ENCODE results near the gene MAPK10.

DNA sequence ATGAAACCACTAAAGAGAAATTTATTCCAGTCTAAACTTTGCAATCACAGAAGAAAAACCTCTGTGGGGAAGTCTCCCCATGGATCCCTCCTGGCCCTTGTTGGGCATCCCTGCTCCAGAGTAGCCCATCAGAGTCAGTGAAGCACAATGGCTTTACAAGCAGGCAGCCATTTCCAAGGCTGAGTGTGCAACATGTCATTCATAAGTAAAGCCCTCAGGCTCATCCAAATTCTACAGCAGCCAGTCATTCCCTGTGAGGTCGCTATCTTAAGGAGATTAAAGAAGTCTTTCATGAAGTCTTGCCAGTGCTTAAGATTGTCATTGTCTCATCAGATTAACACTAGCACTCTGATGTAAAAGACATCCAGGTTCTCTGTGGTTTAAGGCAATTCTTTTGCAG, 17.0 kb upstream of the MAPK10 start:
- TF ChIP-seq, protein P1, sequence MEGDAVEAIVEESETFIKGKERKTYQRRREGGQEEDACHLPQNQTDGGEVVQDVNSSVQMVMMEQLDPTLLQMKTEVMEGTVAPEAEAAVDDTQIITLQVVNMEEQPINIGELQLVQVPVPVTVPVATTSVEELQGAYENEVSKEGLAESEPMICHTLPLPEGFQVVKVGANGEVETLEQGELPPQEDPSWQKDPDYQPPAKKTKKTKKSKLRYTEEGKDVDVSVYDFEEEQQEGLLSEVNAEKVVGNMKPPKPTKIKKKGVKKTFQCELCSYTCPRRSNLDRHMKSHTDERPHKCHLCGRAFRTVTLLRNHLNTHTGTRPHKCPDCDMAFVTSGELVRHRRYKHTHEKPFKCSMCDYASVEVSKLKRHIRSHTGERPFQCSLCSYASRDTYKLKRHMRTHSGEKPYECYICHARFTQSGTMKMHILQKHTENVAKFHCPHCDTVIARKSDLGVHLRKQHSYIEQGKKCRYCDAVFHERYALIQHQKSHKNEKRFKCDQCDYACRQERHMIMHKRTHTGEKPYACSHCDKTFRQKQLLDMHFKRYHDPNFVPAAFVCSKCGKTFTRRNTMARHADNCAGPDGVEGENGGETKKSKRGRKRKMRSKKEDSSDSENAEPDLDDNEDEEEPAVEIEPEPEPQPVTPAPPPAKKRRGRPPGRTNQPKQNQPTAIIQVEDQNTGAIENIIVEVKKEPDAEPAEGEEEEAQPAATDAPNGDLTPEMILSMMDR (IDR thresholded peaks at IDR 0.05) = no peak
- TF ChIP-seq, protein P2, sequence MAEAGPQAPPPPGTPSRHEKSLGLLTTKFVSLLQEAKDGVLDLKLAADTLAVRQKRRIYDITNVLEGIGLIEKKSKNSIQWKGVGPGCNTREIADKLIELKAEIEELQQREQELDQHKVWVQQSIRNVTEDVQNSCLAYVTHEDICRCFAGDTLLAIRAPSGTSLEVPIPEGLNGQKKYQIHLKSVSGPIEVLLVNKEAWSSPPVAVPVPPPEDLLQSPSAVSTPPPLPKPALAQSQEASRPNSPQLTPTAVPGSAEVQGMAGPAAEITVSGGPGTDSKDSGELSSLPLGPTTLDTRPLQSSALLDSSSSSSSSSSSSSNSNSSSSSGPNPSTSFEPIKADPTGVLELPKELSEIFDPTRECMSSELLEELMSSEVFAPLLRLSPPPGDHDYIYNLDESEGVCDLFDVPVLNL (CRISPR knock-in tag; IDR thresholded peaks at IDR 0.05; ENCODE audit: borderline replicate concordance, low read depth) = no peak
- TF ChIP-seq, protein P3, sequence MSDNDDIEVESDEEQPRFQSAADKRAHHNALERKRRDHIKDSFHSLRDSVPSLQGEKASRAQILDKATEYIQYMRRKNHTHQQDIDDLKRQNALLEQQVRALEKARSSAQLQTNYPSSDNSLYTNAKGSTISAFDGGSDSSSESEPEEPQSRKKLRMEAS (CRISPR knock-in tag; IDR thresholded peaks at IDR 0.05) = no peak
- no peak for TF ChIP-seq FOXJ3 (CRISPR knock-in tag; IDR thresholded peaks at IDR 0.05; ENCODE audit: borderline replicate concordance)

Data from WTC11 (cell line).